ENCODE measurements around the gene AMBRA1.
A peak's percentile ranks its signal among the peaks of the same experiment; 100 is the strongest.

The AMBRA1 gene

GRCh38 chr11:46391578-46392420 is 202.0 kb downstream of the AMBRA1 start, which contains the start of gene CHRM4:
TSS of gene CHRM4 (minus strand) at chr11:46391776. CDS start at chr11:46386557, 5,219 bp downstream.
- Histone ChIP-seq H3K9me2 (replicated peaks; ENCODE audit: insufficient read depth, low read length) (no peaks in the 10 kb centered on the region), H3K4me3 (ENCODE audit: insufficient read depth, low read length, poor library complexity, severe bottlenecking) (peak within 1 kb of the TSS; percentile 53), H2AFZ (ENCODE audit: low read depth, low read length, severe bottlenecking) (no peak within 1 kb of the TSS), H3K9me3 (ENCODE audit: insufficient read depth, low read length) (no peaks in the 10 kb centered on the region), H3K79me2 (ENCODE audit: insufficient read depth, low read length) (no peaks in the 10 kb centered on the region), H3F3A (ENCODE audit: insufficient read depth) (no peaks in the 10 kb centered on the region), H3K4me2 (ENCODE audit: low read depth, low read length, poor library complexity, severe bottlenecking) (peak within 1 kb of the TSS; percentile 61), H3K27ac (ENCODE audit: low read depth, low read length) (no peak within 1 kb of the TSS), H3K9ac (ENCODE audit: low read length) (no peak within 1 kb of the TSS), H3K27me3 (ENCODE audit: low read length) (no peaks in the 10 kb centered on the region), H4K20me1 (ENCODE audit: low read depth, low read length) (peaks cover 4% of the 10 kb centered on the region; the same call in 1 of the 2 replicates), H3K36me3 (ENCODE audit: low read length) (no peaks in the 10 kb centered on the region)
- TF ChIP-seq EZH2phosphoT487 (conservative IDR thresholded peaks at IDR 0.05; ENCODE audit: low read length) = no peak
- TF ChIP-seq CTCF (IDR thresholded peaks at IDR 0.05; ENCODE audit: insufficient read depth, low read length, poor library complexity, severe bottlenecking) = no peak

- Histone ChIP-seq H3K9ac (ENCODE audit: low read length) (no peak overlapping the region), H3K79me2 (ENCODE audit: insufficient read depth, low read length) (no peaks in the 10 kb centered on the region), H3K9me3 (ENCODE audit: insufficient read depth, low read length) (no peaks in the 10 kb centered on the region), H3K9me2 (replicated peaks; ENCODE audit: insufficient read depth, low read length) (no peaks in the 10 kb centered on the region), H3F3A (ENCODE audit: insufficient read depth) (no peaks in the 10 kb centered on the region), H3K27me3 (ENCODE audit: low read length) (no peaks in the 10 kb centered on the region), H3K4me3 (ENCODE audit: insufficient read depth, low read length, poor library complexity, severe bottlenecking) (peak overlapping the region; percentile 19), H3K4me2 (ENCODE audit: low read depth, low read length, poor library complexity, severe bottlenecking) (peak overlapping the region; percentile 52), H3K36me3 (ENCODE audit: low read length) (no peaks in the 10 kb centered on the region), H4K20me1 (ENCODE audit: low read depth, low read length) (peaks cover 4% of the 10 kb centered on the region; the same call in 1 of the 2 replicates), H2AFZ (ENCODE audit: low read depth, low read length, severe bottlenecking) (no peak overlapping the region), H3K27ac (ENCODE audit: low read depth, low read length) (no peak overlapping the region)
- TF ChIP-seq CTCF (IDR thresholded peaks at IDR 0.05; ENCODE audit: insufficient read depth, low read length, poor library complexity, severe bottlenecking) (no peak), EZH2phosphoT487 (conservative IDR thresholded peaks at IDR 0.05; ENCODE audit: low read length) (no peak)
Observed at GRCh38 chr11:46391186-46391577, 202.6 kb downstream of the AMBRA1 start.

GRCh38 chr11:46390331-46391171 is 203.3 kb downstream of the AMBRA1 start:
- Histone ChIP-seq H3K9me3 (ENCODE audit: insufficient read depth, low read length) (no peaks in the 10 kb centered on the region), H4K20me1 (ENCODE audit: low read depth, low read length) (peaks cover 4% of the 10 kb centered on the region; the same call in 1 of the 2 replicates), H3K9ac (ENCODE audit: low read length) (no peak overlapping the region), H3K36me3 (ENCODE audit: low read length) (no peaks in the 10 kb centered on the region), H3K4me3 (ENCODE audit: insufficient read depth, low read length, poor library complexity, severe bottlenecking) (no peak overlapping the region), H2AFZ (ENCODE audit: low read depth, low read length, severe bottlenecking) (no peak overlapping the region), H3K9me2 (replicated peaks; ENCODE audit: insufficient read depth, low read length) (no peaks in the 10 kb centered on the region), H3F3A (ENCODE audit: insufficient read depth) (no peaks in the 10 kb centered on the region), H3K79me2 (ENCODE audit: insufficient read depth, low read length) (no peaks in the 10 kb centered on the region), H3K4me2 (ENCODE audit: low read depth, low read length, poor library complexity, severe bottlenecking) (peak overlapping the region; percentile 65), H3K27me3 (ENCODE audit: low read length) (no peaks in the 10 kb centered on the region), H3K27ac (ENCODE audit: low read depth, low read length) (no peak overlapping the region)
- TF ChIP-seq EZH2phosphoT487 (conservative IDR thresholded peaks at IDR 0.05; ENCODE audit: low read length) (no peak), CTCF (IDR thresholded peaks at IDR 0.05; ENCODE audit: insufficient read depth, low read length, poor library complexity, severe bottlenecking) (no peak)
